ENCODE results near the gene IFT74. TPM values are rescaled to one million over a fixed set of nuclear protein-coding genes. Genes with fewer than 3 reads are reported as not detected.

IFT74 gene
- polyA plus RNA-seq, 2 donors = 5.1 to 5.5 TPM

- no peaks in the 10 kb centered on the region for H3K9me3 ChIP-seq (ENCODE audit: control insufficient read depth in 2 of 2, insufficient read depth in 1 of 2, low read depth in 1 of 2, low read length in 1 of 2)
- H3K27ac ChIP-seq (ENCODE audit: low read depth in 2 of 2, low read length in 1 of 2) = no peak overlapping the region
These were observed 98.6 kb downstream of the IFT74 start for GRCh38 chr9:27054841-27055240.

DNA sequence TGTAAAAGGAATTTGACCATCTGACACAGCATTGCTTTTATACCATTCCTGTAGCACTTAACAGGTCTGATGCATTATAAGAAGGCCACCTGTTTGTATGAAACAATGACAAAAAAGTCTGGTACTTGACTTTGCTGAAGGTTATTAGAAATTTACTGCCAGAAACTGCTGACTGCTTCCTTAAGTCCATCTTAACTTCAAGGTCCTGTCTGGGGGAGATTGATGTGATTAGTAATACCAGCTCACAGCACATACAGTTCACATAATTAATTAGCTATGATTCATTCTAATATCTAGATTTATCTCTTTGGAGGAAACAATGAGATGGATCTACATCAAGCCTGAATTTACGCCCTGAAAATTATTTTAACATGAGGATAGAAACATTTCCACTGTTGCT lies 103.2 kb downstream of the IFT74 start:
- Histone ChIP-seq H3K27me3 (ENCODE audit: control insufficient read depth in 1 of 2, insufficient read depth in 2 of 2, low read length in 2 of 2) (no peaks in the 10 kb centered on the region), H3K4me3 (ENCODE audit: low read depth in 1 of 2, low read length in 2 of 2) (no peak overlapping the region)

More at GRCh38 chr9:27054841-27055240, 98.6 kb downstream of the IFT74 start:
- Histone ChIP-seq H3K36me3 (ENCODE audit: control insufficient read depth in 2 of 2, insufficient read depth in 2 of 2, low read length in 1 of 2) (no peaks in the 10 kb centered on the region), H3K4me3 (ENCODE audit: low read depth in 1 of 2, low read length in 2 of 2) (no peak overlapping the region), H3K27me3 (ENCODE audit: control insufficient read depth in 1 of 2, insufficient read depth in 2 of 2, low read length in 2 of 2) (no peaks in the 10 kb centered on the region), H3K4me1 (ENCODE audit: control insufficient read depth in 2 of 2, insufficient read depth in 2 of 2, low read length in 1 of 2) (no peaks in the 10 kb centered on the region)

DNA sequence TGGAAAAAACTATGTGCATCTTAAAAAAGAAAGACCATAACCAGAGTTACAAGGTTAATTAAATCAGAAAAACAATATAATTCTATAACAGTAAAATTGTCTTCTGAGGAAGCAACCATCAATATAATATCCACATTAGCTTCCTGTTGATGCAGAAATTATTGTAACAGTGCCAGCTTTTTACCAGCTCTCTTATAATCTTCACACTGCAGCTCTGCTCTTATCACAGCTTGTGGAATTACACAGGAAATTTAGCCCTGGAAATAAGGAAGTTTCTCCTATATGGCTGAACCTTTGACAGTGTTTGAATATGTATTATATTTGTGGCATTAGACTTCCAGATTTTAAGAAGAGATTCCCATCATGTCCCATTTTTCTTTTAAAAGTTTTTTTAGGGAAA lies 103.7 kb downstream of the IFT74 start:
- Histone ChIP-seq H3K9me3 (ENCODE audit: control insufficient read depth in 2 of 2, insufficient read depth in 1 of 2, low read depth in 1 of 2, low read length in 1 of 2) (no peaks in the 10 kb centered on the region), H3K36me3 (ENCODE audit: control insufficient read depth in 2 of 2, insufficient read depth in 2 of 2, low read length in 1 of 2) (no peaks in the 10 kb centered on the region), H3K4me3 (ENCODE audit: low read depth in 1 of 2, low read length in 2 of 2) (no peak overlapping the region), H3K4me1 (ENCODE audit: control insufficient read depth in 2 of 2, insufficient read depth in 2 of 2, low read length in 1 of 2) (no peaks in the 10 kb centered on the region), H3K27ac (ENCODE audit: low read depth in 2 of 2, low read length in 1 of 2) (no peak overlapping the region), H3K27me3 (ENCODE audit: control insufficient read depth in 1 of 2, insufficient read depth in 2 of 2, low read length in 2 of 2) (no peaks in the 10 kb centered on the region)

More for the DNA sequence above, 103.2 kb downstream of the IFT74 start:
- H3K27ac ChIP-seq (ENCODE audit: low read depth in 2 of 2, low read length in 1 of 2) = no peak overlapping the region
- 71 to 79% methylated on average over 1 of the region's 1 CpG for WGBS, 2 donors
- no peaks in the 10 kb centered on the region for H3K4me1 ChIP-seq (ENCODE audit: control insufficient read depth in 2 of 2, insufficient read depth in 2 of 2, low read length in 1 of 2)
- H3K36me3 ChIP-seq (ENCODE audit: control insufficient read depth in 2 of 2, insufficient read depth in 2 of 2, low read length in 1 of 2) = no peaks in the 10 kb centered on the region
- H3K9me3 ChIP-seq (ENCODE audit: control insufficient read depth in 2 of 2, insufficient read depth in 1 of 2, low read depth in 1 of 2, low read length in 1 of 2) = no peaks in the 10 kb centered on the region

GRCh38 chr9:27065288-27065687 lies 109.1 kb downstream of the IFT74 start:
- Histone ChIP-seq H3K9me3 (ENCODE audit: control insufficient read depth in 2 of 2, insufficient read depth in 1 of 2, low read depth in 1 of 2, low read length in 1 of 2) (no peaks in the 10 kb centered on the region), H3K36me3 (ENCODE audit: control insufficient read depth in 2 of 2, insufficient read depth in 2 of 2, low read length in 1 of 2) (no peaks in the 10 kb centered on the region), H3K4me3 (ENCODE audit: low read depth in 1 of 2, low read length in 2 of 2) (no peak overlapping the region), H3K4me1 (ENCODE audit: control insufficient read depth in 2 of 2, insufficient read depth in 2 of 2, low read length in 1 of 2) (no peaks in the 10 kb centered on the region), H3K27me3 (ENCODE audit: control insufficient read depth in 1 of 2, insufficient read depth in 2 of 2, low read length in 2 of 2) (no peaks in the 10 kb centered on the region), H3K27ac (ENCODE audit: low read depth in 2 of 2, low read length in 1 of 2) (no peak overlapping the region)
- 60 to 64% methylated on average over 1 of the region's 1 CpG for WGBS, 2 donors

DNA sequence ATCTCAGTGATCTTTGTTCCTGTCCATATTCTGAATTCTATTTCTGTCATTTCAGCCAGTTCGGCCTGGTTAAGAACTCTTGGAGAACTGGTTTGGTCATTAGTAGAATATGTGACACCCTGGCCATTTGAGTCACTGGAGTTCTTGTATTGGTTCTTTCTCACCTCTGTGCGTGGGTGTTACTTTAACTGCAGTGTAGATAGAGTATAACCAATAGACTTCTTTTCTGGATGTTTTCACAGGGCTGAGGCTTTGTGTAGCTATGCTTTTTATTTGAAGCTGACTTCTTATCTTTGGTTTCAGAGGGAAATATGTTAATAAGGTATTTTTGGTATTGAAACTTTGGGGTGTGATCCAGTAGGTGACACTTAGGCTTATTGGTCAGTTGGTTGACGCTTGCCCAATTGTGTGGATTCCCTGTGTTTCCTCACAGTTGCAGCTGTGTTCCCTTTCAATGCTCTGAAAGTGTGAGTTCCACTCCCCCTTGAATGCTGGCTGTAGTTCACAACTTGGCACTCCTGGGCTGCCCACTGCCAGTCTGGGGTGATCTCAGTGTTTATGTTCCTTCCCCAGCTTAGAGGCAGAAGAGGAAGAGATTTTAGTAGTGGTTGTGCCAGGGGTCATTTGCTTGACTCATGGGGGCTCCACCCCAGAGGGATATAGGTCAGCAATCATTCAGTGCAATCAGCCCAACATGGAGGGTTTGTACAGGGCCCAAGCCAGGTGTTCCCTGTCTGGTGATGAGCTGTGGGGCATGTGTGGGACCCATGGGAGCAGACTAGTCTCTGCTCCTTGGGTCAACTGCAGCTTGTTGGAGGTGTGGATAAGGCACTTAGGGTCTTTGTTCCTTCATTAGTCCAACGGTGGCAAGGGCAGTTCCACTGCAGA lies 117.9 kb downstream of the IFT74 start:
- Histone ChIP-seq H3K36me3 (ENCODE audit: control insufficient read depth in 2 of 2, insufficient read depth in 2 of 2, low read length in 1 of 2) (no peaks in the 10 kb centered on the region), H3K4me3 (ENCODE audit: low read depth in 1 of 2, low read length in 2 of 2) (no peak overlapping the region), H3K9me3 (ENCODE audit: control insufficient read depth in 2 of 2, insufficient read depth in 1 of 2, low read depth in 1 of 2, low read length in 1 of 2) (no peaks in the 10 kb centered on the region), H3K4me1 (ENCODE audit: control insufficient read depth in 2 of 2, insufficient read depth in 2 of 2, low read length in 1 of 2) (no peaks in the 10 kb centered on the region), H3K27ac (ENCODE audit: low read depth in 2 of 2, low read length in 1 of 2) (no peak overlapping the region), H3K27me3 (ENCODE audit: control insufficient read depth in 1 of 2, insufficient read depth in 2 of 2, low read length in 2 of 2) (no peaks in the 10 kb centered on the region)
- WGBS, 2 donors = 65 to 67% methylated on average over 4 of the region's 4 CpGs

DNA sequence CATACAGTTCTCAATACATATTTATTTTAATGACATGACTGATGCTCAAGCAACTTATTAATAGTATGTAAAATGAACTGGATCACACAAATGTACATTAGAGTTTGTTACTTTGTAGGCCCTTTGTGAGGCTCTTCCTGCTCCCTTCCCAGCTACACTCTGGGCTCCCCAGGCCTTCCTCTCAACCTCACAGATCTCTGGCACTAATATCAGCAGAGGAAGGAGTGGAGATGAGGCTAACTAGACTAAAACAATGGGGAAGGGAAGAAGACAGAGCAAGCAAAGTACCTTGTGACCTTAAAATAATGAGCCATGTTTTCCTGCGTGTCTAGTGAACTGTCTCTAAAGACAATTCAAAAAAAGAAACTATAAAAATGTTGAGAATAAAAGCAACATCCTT lies 122.5 kb downstream of the IFT74 start:
- H3K27me3 ChIP-seq (ENCODE audit: control insufficient read depth in 1 of 2, insufficient read depth in 2 of 2, low read length in 2 of 2) = no peaks in the 10 kb centered on the region
- no peak overlapping the region for H3K4me3 ChIP-seq (ENCODE audit: low read depth in 1 of 2, low read length in 2 of 2)
- H3K36me3 ChIP-seq (ENCODE audit: control insufficient read depth in 2 of 2, insufficient read depth in 2 of 2, low read length in 1 of 2) = no peaks in the 10 kb centered on the region
- H3K4me1 ChIP-seq (ENCODE audit: control insufficient read depth in 2 of 2, insufficient read depth in 2 of 2, low read length in 1 of 2) = no peaks in the 10 kb centered on the region
- no peak overlapping the region for H3K27ac ChIP-seq (ENCODE audit: low read depth in 2 of 2, low read length in 1 of 2)
- H3K9me3 ChIP-seq (ENCODE audit: control insufficient read depth in 2 of 2, insufficient read depth in 1 of 2, low read depth in 1 of 2, low read length in 1 of 2) = no peaks in the 10 kb centered on the region
- 63 to 68% methylated on average over 1 of the region's 1 CpG for WGBS, 2 donors

- no peaks in the 10 kb centered on the region for H3K36me3 ChIP-seq (ENCODE audit: control insufficient read depth in 2 of 2, insufficient read depth in 2 of 2, low read length in 1 of 2)
- 86 to 93% methylated on average over 5 of the region's 5 CpGs for WGBS, 2 donors
- H3K27me3 ChIP-seq (ENCODE audit: control insufficient read depth in 1 of 2, insufficient read depth in 2 of 2, low read length in 2 of 2) = no peaks in the 10 kb centered on the region
- H3K4me1 ChIP-seq (ENCODE audit: control insufficient read depth in 2 of 2, insufficient read depth in 2 of 2, low read length in 1 of 2) = no peaks in the 10 kb centered on the region
- no peaks in the 10 kb centered on the region for H3K9me3 ChIP-seq (ENCODE audit: control insufficient read depth in 2 of 2, insufficient read depth in 1 of 2, low read depth in 1 of 2, low read length in 1 of 2)
- no peak overlapping the region for H3K27ac ChIP-seq (ENCODE audit: low read depth in 2 of 2, low read length in 1 of 2)
- no peak overlapping the region for H3K4me3 ChIP-seq (ENCODE audit: low read depth in 1 of 2, low read length in 2 of 2)
These were observed 129.2 kb downstream of the IFT74 start for GRCh38 chr9:27085456-27085855.

GRCh38 chr9:27086818-27087680 lies 130.8 kb downstream of the IFT74 start:
- Histone ChIP-seq H3K4me1 (ENCODE audit: control insufficient read depth in 2 of 2, insufficient read depth in 2 of 2, low read length in 1 of 2) (no peaks in the 10 kb centered on the region), H3K36me3 (ENCODE audit: control insufficient read depth in 2 of 2, insufficient read depth in 2 of 2, low read length in 1 of 2) (no peaks in the 10 kb centered on the region), H3K9me3 (ENCODE audit: control insufficient read depth in 2 of 2, insufficient read depth in 1 of 2, low read depth in 1 of 2, low read length in 1 of 2) (no peaks in the 10 kb centered on the region), H3K27ac (ENCODE audit: low read depth in 2 of 2, low read length in 1 of 2) (no peak overlapping the region), H3K4me3 (ENCODE audit: low read depth in 1 of 2, low read length in 2 of 2) (no peak overlapping the region), H3K27me3 (ENCODE audit: control insufficient read depth in 1 of 2, insufficient read depth in 2 of 2, low read length in 2 of 2) (no peaks in the 10 kb centered on the region)
- WGBS, 2 donors = 52 to 54% methylated on average over 11 of the region's 11 CpGs

GRCh38 chr9:27088981-27089380 lies 132.8 kb downstream of the IFT74 start:
- H3K27me3 ChIP-seq (ENCODE audit: control insufficient read depth in 1 of 2, insufficient read depth in 2 of 2, low read length in 2 of 2) = no peaks in the 10 kb centered on the region
- WGBS, 2 donors = 69 to 73% methylated on average over 4 of the region's 4 CpGs
- no peaks in the 10 kb centered on the region for H3K4me1 ChIP-seq (ENCODE audit: control insufficient read depth in 2 of 2, insufficient read depth in 2 of 2, low read length in 1 of 2)
- no peak overlapping the region for H3K27ac ChIP-seq (ENCODE audit: low read depth in 2 of 2, low read length in 1 of 2)
- no peak overlapping the region for H3K4me3 ChIP-seq (ENCODE audit: low read depth in 1 of 2, low read length in 2 of 2)
- no peaks in the 10 kb centered on the region for H3K9me3 ChIP-seq (ENCODE audit: control insufficient read depth in 2 of 2, insufficient read depth in 1 of 2, low read depth in 1 of 2, low read length in 1 of 2)
- H3K36me3 ChIP-seq (ENCODE audit: control insufficient read depth in 2 of 2, insufficient read depth in 2 of 2, low read length in 1 of 2) = no peaks in the 10 kb centered on the region
